Upper lobe of left lung (tissue), 4 donors: ENCODE measurements around the gene SLC9A4.

Source experiments
- CTCF ChIP-seq, 6 experiments: fragments of 450-650 bp in 4 of 6; fragments of 200-600 bp in 2 of 6; sonication (generic) in 2 of 6; IDR thresholded peaks; one replicate each; pipeline ENCODE4 v1.5.1; 2016 to 2019; ENCODE audit warnings: antibody characterized with exemption in 6 of 6
- POLR2A ChIP-seq, 4 donors: fragments of 450-650 bp; IDR thresholded peaks; one replicate each; pipeline ENCODE4 v1.5.1; 2016 to 2017; ENCODE audit warnings: antibody characterized with exemption in 4 of 4, mild to moderate bottlenecking in 2 of 4

- TF ChIP-seq POLR2A (IDR thresholded peaks at IDR 0.05) (no peak), CTCF (IDR thresholded peaks at IDR 0.05) (no peak)
Measured at GRCh38 chr2:102473631-102474030, 605 bp downstream of the SLC9A4 start.
